Erythroblast (primary cell): Measurements from ENCODE around the gene ADGRD2.

Source experiments
- DNase-seq, 2 experiments: peaks; one replicate each; lab custom pipeline; 2025; lab: John Stamatoyannopoulos, UW
- GATA1 ChIP-seq: IDR thresholded peaks from 2 replicates; pipeline ENCODE4 v1.6.1; 2011; ENCODE audit warnings: low read depth, mild to moderate bottlenecking, control low read depth, low read length, moderate library complexity
- POLR2A ChIP-seq: IDR thresholded peaks from 2 replicates; pipeline ENCODE4 v1.6.1; 2011; ENCODE audit warnings: mild to moderate bottlenecking, low read length

The ADGRD2 gene

GRCh38 chr9:124483481-124483880 is 33.2 kb downstream of the ADGRD2 start:
- no peak for DNase-seq
- TF ChIP-seq GATA1: no peak
- TF ChIP-seq POLR2A: no peak

DNA sequence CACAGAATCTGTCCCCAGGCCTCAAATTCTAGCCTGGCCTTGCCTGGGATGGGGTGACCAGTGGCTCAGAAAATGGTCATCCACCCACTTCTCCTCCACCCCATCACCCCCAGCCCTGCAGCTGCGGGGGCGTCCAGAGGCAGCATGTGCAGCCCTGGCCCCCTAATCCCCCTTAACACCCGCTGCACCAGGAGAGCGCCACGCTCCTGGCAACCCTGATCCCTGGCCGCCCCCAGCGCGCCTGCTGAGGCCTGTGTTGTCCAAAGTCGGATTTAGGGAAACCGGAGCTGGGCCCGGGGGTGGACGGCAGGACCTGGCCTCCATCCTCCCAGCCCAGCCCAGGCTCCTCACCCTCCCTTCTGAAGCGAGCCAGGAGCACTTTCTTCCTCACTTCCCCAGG is 35.0 kb downstream of the ADGRD2 start:
- no peak for DNase-seq
- TF ChIP-seq POLR2A: no peak
- TF ChIP-seq GATA1: no peak

- DNase-seq: no peak
- TF ChIP-seq GATA1 (no peak), POLR2A (no peak)
Measured at GRCh38 chr9:124485936-124486335, 35.7 kb downstream of the ADGRD2 start.

- no peak for DNase-seq
Measured at GRCh38 chr9:124486778-124487259, 36.6 kb downstream of the ADGRD2 start.

DNA sequence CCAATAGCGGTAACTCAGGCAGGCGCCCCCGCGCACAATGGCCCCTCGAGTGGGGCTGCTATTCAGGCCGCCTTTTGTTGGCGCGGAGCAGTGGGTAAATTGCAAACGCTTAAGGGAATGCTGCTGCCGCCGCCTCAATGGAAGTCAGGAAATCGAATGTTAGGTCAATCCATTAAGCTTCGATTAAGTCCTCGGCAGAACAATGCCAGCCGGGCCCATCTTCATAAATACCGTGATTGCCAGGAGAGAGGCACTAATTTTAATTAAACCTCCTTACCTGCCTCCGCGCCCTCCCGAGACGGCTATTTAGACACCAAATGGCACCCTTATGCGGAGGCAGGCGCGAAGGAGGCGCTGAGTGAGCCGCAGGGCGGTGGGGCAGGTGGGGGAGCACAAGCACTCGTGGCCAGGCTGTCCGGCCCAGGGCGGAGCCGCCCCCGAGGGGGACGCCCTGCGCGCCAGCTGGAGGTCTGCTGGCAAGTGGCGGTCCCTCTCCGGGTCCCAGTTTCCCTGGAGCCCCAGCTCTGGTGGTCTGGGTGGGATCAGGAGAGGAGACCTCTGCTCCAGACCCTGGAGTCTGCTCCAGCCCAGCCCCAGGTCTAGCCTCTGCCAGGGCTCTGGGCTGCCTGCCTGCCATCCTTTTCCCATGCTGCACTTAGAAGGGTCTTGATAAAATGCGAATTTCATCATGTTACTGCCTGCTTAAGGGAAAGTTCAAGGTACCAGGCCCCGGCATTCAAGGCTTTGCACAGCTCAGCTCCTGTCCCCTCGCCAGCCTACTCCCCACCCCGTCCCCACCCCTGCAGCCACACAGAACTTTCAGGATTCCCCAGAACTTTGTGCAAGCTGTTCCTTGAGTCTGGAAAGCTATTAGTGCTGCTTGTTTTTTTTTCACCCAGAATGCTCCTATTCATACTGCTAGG is 37.3 kb downstream of the ADGRD2 start:
- TF ChIP-seq GATA1 (no peak), POLR2A (no peak)

More at GRCh38 chr9:124486778-124487259, 36.6 kb downstream of the ADGRD2 start:
- TF ChIP-seq GATA1: no peak
- TF ChIP-seq POLR2A: no peak

GRCh38 chr9:124488641-124489210 is 38.5 kb downstream of the ADGRD2 start:
- no peak for TF ChIP-seq GATA1
- DNase-seq: no peak

More for the DNA sequence above, 37.3 kb downstream of the ADGRD2 start:
- DNase-seq: no peak

GRCh38 chr9:124489222-124489621 is 39.0 kb downstream of the ADGRD2 start:
- TF ChIP-seq GATA1: no peak
- no peak for TF ChIP-seq POLR2A
- no peak for DNase-seq

- no peak for DNase-seq
- TF ChIP-seq GATA1 (no peak), POLR2A (no peak)
Measured at GRCh38 chr9:124490004-124490403, 39.8 kb downstream of the ADGRD2 start.

- TF ChIP-seq GATA1 (no peak), POLR2A (no peak)
- no peak for DNase-seq
Measured at GRCh38 chr9:124491049-124491975, 41.1 kb downstream of the ADGRD2 start.

DNA sequence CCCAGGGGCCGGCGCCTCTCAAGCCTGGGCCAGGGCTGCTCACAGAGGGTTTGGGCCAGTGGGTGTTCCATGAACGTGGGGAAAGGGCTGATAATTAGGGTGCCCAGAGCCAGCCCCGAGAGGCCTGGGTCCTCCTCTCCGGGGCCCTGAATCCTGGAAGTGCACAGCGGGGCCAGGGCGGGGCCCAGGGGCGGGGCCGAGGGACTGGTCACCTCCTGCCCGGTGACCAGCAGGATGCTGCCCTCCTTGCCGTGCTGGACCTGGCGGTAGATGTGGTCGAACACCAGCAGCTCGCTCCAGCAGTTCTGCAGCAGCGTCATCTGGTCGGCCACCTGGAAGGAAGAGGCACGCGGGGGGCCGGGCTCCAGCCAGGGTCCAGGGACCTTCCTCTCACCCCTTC is 42.6 kb downstream of the ADGRD2 start:
- no peak for DNase-seq
- TF ChIP-seq POLR2A: no peak
- no peak for TF ChIP-seq GATA1

DNA sequence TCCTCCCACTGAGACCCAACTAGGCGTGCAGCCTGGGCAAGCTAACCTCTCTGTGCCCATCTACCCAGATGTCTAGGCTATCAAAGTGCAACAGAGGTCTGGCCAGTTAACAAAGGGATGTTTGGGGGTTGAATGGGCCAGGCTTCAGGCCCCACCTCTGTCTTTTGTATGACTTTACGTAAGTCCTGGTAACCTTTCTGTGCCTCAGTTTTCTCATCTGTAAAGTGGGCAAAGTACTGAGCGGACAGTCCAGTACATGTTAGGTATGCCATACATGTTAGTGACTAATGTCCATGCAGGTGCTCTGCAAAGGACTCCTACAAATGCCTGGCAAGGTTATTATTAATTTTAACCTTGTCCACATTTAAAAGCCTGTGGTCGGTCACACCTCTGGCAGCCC is 43.0 kb downstream of the ADGRD2 start:
- DNase-seq: no peak
- TF ChIP-seq POLR2A (no peak), GATA1 (no peak)

DNA sequence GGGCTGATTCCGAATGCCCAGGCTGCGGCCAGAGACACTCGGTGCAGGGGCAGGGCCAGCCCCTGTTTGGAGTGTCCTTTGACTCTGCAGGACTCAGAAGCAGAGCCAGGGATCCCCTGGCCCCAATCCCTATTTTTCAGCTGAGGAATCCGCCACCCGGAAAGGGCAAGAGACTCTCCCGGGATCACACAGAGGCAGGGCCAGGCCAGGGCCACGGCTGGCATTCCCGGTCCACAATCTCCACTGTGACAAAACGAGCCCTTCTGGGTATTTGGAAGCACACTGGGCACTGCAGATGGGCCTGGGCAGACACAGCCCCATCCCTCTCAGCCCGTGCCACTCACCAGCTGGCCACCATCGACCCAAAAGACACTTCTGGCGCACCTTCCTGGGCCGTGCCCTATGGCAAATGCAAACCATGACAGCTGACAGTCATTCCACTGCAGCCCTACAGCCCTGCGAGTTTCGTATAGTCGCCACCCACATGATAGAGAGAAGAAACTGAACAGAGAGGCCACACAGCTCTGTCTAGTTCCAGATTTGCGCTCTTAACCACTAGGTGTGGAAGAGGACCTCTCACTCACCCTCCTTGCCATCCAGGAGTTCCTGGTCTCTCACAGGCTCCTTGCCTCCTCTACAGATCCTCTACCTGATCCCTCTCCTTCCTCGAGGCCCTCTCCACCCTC is 43.7 kb downstream of the ADGRD2 start:
- TF ChIP-seq POLR2A: no peak
- TF ChIP-seq GATA1: no peak
- no peak for DNase-seq
